SU-DHL-6 (cell line): Measurements from ENCODE around the gene ATP6V0D1.

Experiments used
- H2AFZ ChIP-seq: fragments of 200-600 bp; sonication (generic); 2 replicates; pipeline ENCODE4 v1.6.1; 2014; ENCODE audit warnings: low read depth, mild to moderate bottlenecking, moderate library complexity, mixed read lengths, antibody characterized with exemption, low read length; ENCODE audit not compliant: severe bottlenecking
- H3F3A ChIP-seq: fragments of 200-600 bp; shearing (Covaris generic); 2 replicates; pipeline ENCODE4 v1.6.0; 2016; ENCODE audit warnings: antibody characterized with exemption, mild to moderate bottlenecking; ENCODE audit not compliant: insufficient read depth
- H3K27ac ChIP-seq: fragments of 200-600 bp; sonication (generic); 2 replicates; pipeline ENCODE4 v1.5.1; 2016; ENCODE audit warnings: low read depth, mild to moderate bottlenecking, low read length, moderate library complexity, mixed read lengths
- H3K27me3 ChIP-seq: fragments of 200-600 bp; sonication (generic), shearing (Covaris generic); 2 replicates; pipeline ENCODE4 v1.6.0; 2014; ENCODE audit warnings: mild to moderate bottlenecking, low read length
- H3K36me3 ChIP-seq: fragments of 200-600 bp; sonication (generic); 2 replicates; pipeline ENCODE4 v1.6.1; 2014; ENCODE audit warnings: mild to moderate bottlenecking, low read length, mixed read lengths
- H3K4me2 ChIP-seq: fragments of 300-600, 200-600 bp; shearing (Covaris generic), sonication (generic); 2 replicates; pipeline ENCODE4 v1.6.0; 2014; ENCODE audit warnings: low read length, low read depth, mild to moderate bottlenecking; ENCODE audit not compliant: poor library complexity, severe bottlenecking
- H3K4me3 ChIP-seq: fragments of 200-600 bp; sonication (generic); 2 replicates; pipeline ENCODE4 v1.5.1; 2014; ENCODE audit warnings: antibody characterized with exemption, low read length, mild to moderate bottlenecking, mixed read lengths; ENCODE audit not compliant: insufficient read depth, poor library complexity, severe bottlenecking
- H3K79me2 ChIP-seq: fragments of 200-600 bp; sonication (generic); 2 replicates; pipeline ENCODE4 v1.6.1; 2014; ENCODE audit warnings: mild to moderate bottlenecking, low read length, moderate library complexity; ENCODE audit not compliant: insufficient read depth
- H3K9ac ChIP-seq: fragments of 200-600 bp; sonication (generic); 2 replicates; pipeline ENCODE4 v1.7.0; 2014; ENCODE audit warnings: mild to moderate bottlenecking, low read length
- H3K9me2 ChIP-seq: fragments of 200-600 bp; sonication (generic); replicated peaks from 2 replicates; pipeline ENCODE4 v1.6.1; 2014; ENCODE audit warnings: low read length; ENCODE audit not compliant: insufficient read depth
- H3K9me3 ChIP-seq: fragments of 200-600 bp; sonication (generic); 2 replicates; pipeline ENCODE4 v1.6.1; 2014; ENCODE audit warnings: low read length, mixed read lengths; ENCODE audit not compliant: insufficient read depth
- H4K20me1 ChIP-seq: fragments of 200-600 bp; sonication (generic); 2 replicates; pipeline ENCODE4 v1.6.1; 2014; ENCODE audit warnings: low read depth, mild to moderate bottlenecking, antibody characterized with exemption, low read length, moderate library complexity, mixed read lengths
- EZH2phosphoT487 ChIP-seq: fragments of 200-600 bp; sonication (generic), shearing (Covaris generic); conservative IDR thresholded peaks from 2 replicates; pipeline ENCODE4 v1.6.1; 2018; ENCODE audit warnings: mild to moderate bottlenecking, antibody characterized with exemption, low read length, moderate library complexity, mixed read lengths
- TF ChIP-seq, protein P1 (sequence below): fragments of 200-600 bp; sonication (generic); IDR thresholded peaks from one replicate; pipeline ENCODE4 v1.5.1; 2017; ENCODE audit warnings: antibody characterized with exemption, mild to moderate bottlenecking, low read length, moderate library complexity; ENCODE audit not compliant: insufficient read depth, poor library complexity, severe bottlenecking

Gene ATP6V0D1

DNA sequence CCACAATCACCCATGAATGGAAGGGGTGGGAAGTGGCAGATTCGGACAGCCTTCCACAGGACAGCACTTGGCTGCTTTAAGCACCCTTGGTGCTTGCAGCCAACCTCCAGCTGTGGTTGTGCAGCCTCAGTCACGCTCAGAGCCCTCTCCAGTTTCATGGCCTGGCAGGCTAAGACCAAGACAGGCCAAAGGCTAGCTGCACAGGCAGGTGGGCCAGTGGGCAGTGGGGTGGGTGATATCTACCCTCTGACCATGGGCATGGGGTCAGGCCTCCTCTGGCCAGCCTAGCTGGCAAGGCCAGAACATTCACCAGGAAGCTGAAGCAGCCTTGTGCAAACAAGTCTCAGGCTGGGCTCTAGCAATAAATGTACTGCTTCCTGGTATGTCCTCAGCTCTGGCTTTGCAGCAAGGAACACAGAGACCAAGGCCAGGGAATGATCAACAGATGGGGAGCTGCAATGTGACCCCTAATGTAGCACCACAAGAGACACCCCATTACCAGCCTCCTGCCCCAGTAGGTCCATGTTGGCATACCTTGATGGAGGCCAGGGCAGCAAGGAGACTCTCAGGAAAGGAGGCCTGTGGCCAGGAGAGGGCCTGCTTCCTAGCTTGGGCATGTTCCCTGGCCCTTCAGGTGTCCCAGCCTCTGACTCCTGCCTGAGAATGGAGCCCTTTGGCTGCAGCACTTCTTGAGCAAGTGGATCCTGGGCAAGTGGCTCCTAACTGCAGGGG is 29.1 kb downstream of the ATP6V0D1 start:
- H3K36me3 ChIP-seq: no peaks in the 10 kb centered on the region

DNA sequence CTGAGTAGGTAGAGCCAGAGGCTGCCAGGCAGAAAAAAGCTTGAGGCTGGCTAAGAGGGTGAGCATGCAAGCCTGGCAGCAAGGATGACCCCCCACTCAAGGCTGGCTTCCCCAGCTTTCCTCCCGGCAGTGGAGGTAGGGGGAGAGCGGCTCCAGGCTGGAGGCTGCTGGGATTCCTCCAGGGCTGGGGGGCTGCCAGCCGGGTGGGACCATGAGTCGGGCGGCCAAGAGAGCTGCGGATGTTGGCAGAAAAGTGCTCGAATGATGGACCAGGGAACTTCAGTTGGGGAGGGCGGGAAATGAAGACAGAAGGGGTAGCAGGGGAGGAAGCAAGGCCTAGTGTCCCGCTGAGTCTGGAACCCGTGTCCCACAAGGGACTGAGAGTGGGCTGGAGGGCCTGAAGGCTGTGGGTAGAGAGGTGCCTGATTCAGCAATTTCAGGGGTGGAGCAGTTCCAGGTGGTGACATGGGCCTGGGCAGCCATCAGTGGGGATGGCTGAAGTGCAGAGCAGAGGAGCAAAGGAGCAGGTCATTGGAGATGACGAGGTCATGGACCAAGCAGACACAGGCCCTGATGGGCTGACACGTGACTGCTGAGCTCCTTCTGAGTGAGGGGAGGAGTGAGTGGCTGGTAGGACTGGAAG is 29.8 kb downstream of the ATP6V0D1 start:
- Histone ChIP-seq H3K36me3 (no peaks in the 10 kb centered on the region), H3K9ac (no peak overlapping the region), H3K27me3 (no peaks in the 10 kb centered on the region), H4K20me1 (no peaks in the 10 kb centered on the region), H2AFZ (no peak overlapping the region), H3K4me3 (no peak overlapping the region), H3K9me3 (no peaks in the 10 kb centered on the region), H3K79me2 (no peaks in the 10 kb centered on the region; the same call in 1 of the 2 replicates), H3K27ac (no peak overlapping the region), H3K4me2 (no peak overlapping the region), H3F3A (no peaks in the 10 kb centered on the region), H3K9me2 (no peaks in the 10 kb centered on the region)
- TF ChIP-seq, protein P1, sequence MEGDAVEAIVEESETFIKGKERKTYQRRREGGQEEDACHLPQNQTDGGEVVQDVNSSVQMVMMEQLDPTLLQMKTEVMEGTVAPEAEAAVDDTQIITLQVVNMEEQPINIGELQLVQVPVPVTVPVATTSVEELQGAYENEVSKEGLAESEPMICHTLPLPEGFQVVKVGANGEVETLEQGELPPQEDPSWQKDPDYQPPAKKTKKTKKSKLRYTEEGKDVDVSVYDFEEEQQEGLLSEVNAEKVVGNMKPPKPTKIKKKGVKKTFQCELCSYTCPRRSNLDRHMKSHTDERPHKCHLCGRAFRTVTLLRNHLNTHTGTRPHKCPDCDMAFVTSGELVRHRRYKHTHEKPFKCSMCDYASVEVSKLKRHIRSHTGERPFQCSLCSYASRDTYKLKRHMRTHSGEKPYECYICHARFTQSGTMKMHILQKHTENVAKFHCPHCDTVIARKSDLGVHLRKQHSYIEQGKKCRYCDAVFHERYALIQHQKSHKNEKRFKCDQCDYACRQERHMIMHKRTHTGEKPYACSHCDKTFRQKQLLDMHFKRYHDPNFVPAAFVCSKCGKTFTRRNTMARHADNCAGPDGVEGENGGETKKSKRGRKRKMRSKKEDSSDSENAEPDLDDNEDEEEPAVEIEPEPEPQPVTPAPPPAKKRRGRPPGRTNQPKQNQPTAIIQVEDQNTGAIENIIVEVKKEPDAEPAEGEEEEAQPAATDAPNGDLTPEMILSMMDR: no peak
- TF ChIP-seq EZH2phosphoT487: no peak

More for the DNA sequence above, 29.1 kb downstream of the ATP6V0D1 start:
- Histone ChIP-seq H3K27me3 (no peaks in the 10 kb centered on the region), H2AFZ (no peak overlapping the region), H3K9me3 (no peaks in the 10 kb centered on the region), H3K79me2 (no peaks in the 10 kb centered on the region), H3K27ac (no peak overlapping the region), H4K20me1 (no peaks in the 10 kb centered on the region), H3K9me2 (no peaks in the 10 kb centered on the region), H3K4me2 (no peak overlapping the region), H3K4me3 (no peak overlapping the region), H3K9ac (no peak overlapping the region), H3F3A (no peaks in the 10 kb centered on the region)
- TF ChIP-seq, protein P1: no peak
- no peak for TF ChIP-seq EZH2phosphoT487

DNA sequence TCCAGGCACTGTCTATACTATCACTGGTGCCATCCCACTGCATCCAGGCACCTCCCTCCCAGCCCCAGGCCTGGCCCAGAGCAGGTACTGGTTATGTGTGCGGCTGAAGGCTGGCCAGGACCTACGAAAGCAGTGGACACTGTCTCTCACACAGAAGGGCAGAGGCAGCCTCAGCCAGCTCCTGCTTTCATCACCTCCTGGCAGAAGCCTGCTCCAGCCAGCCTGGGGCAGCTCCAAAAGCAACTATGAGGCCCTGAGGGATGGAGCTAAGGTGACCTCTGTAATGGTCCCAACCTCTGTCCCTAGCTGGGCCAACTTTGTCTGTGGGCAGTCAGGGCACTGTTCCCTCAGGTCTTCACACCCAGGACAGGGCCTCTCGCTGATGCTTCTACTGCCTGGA is 31.2 kb downstream of the ATP6V0D1 start:
- Histone ChIP-seq H3K9me2 (no peaks in the 10 kb centered on the region), H2AFZ (no peak overlapping the region), H3K9ac (no peak overlapping the region), H3K27ac (no peak overlapping the region), H3K79me2 (no peaks in the 10 kb centered on the region; the same call in 1 of the 2 replicates), H4K20me1 (no peaks in the 10 kb centered on the region), H3K27me3 (no peaks in the 10 kb centered on the region), H3K4me3 (no peak overlapping the region), H3K36me3 (no peaks in the 10 kb centered on the region), H3K9me3 (no peaks in the 10 kb centered on the region), H3K4me2 (no peak overlapping the region), H3F3A (no peaks in the 10 kb centered on the region)
- TF ChIP-seq, protein P1: no peak
- no peak for TF ChIP-seq EZH2phosphoT487
